NCI-H1694 treated with DMSO at 0.1 percent for 48 hours (cell line): ENCODE data around the gene MYO1E.
"Not testable (repeated sequence)": the region's sequence is repeated elsewhere in the genome, so short reads cannot be mapped to it uniquely, and the experiment has no call there.

ENCODE experiments used
- DNase-seq: peaks from one replicate; lab custom pipeline; 2025; lab: John Stamatoyannopoulos, UW

MYO1E gene

DNA sequence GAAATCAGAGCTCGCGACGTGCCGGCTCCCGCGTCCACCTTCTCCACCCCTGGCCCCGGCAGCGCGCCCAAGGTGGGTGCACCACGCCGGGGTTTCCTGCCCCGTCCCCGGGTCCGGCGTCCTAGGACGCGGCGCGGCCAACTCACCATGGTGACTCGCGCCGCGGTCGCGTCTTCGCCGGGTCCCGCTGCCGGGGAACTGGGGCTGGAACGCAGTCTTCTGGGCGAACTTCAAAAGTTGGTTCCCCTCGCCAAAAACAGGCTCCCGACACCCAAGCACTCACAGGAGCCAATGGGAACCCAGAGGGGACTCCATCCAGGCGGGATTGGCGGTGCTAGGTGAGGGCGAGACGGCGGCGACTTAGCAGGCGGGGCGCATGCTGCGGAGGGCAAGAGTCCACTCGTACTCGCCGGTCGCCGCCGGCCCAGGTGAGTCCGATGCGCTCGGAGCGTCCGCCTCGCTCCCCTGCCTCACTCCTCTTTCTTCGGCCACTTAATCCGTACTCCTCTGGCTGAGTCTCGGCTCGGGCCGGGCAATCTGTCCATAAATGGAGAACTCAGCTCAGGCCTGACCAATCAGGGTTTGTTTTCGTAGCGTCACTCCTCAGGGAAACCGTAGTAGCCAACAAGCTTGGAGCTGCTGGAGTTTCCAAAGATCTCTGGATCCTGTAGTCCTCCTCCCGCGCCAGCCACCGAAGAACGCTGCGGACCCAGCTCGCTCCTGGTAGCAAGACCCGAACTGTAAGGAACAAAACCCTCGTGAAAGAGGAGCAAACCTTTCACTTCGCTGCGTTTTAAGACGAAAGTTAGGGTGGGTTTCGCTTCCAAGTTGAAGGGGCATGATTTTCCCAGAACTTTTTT lies at the start of gene MYO1E:
Gene MYO1E (minus strand): TSS at position 520 of the 860 bp plus-strand sequence. CDS start 371 bp downstream, at position 149.
- DNase-seq, result peak; percentile 11

DNA sequence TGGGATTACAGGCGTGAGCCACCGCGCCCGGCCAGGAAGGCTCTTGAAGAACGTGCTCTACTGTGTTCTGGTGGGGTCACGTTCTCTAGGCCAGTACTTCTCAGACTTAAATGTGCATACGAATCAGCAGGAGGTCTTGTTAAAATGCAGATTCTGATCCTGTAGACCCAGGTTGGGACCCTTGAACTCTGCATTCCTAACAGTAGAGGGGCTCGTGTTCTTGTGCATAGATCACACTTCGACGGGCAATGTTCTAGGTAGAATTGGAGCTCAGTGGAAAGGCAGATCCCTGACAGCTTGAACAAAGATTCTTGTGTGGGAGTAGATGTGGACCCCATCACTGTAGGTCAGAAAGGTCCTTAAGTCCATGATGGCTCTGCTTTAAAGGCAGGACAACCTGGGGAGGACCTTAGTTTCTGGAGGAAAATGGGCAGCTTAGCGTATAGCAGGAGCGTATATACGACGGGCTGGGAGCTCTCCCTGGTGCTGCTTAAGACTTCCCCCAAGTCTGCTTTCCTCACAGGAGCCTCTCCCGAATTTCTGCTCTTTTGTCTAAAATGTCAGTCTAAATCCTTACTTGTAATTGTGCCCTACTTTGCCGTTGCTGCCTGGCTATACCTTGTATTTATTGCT lies 48.4 kb upstream of the MYO1E start:
- DNase-seq, result no peak

DNA sequence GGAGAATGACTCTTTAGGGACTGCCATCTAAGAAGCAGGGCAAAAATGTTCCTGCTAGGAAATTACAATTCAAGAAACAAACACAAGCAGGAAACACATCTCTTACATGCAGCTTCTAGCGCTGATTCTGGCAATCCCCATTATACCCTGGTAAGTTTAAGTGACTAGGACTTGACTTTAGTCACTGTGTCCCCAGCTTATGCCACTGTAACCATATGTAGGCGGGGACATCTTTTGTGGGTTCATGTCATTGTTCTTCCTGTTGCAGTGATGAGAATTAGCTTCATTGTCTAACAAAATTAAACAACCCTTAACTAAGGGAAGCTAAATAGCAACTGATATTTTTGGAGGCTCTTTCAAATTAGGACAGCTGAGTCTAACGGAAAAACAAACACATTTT lies 47.4 kb upstream of the MYO1E start:
- DNase-seq, result no peak

DNA sequence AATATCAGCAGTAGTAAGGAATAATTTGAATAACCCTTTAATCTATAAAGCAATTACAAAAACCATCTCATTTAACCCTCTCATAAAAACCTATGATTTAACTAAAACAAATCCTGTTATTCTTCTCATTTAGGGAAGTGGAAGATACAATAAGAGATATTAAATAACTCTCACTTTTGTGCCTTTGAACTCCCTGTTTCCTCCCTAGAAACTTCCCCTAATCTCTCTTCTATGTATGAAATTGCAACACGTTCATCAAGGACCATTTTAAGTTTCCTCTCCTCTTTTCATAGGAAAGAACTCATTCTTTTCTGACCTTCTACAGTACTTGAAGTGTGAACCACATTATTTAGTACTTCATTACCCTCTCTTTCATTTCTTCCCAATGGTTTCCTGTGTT lies 46.5 kb upstream of the MYO1E start:
- DNase-seq, result no peak

DNA sequence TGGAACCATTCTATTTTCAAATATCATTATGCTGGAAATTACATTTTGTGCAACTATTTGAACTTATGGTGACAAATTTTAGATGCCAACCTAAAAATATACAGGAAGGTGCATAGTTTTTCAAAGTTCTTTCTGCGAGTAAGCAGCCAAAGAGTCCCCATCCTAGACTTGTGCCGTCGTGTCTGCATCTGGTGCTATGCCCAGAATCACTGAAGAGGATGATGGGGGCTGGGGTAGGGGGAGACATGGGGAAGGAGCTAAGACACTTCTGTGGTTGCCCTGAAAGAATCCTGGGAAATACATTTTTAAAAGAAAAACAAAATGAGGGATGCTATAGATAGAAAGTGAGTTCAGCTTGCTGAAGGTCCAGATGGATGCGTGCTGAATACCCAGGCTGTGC lies 44.1 kb upstream of the MYO1E start:
- no peak for DNase-seq

DNA sequence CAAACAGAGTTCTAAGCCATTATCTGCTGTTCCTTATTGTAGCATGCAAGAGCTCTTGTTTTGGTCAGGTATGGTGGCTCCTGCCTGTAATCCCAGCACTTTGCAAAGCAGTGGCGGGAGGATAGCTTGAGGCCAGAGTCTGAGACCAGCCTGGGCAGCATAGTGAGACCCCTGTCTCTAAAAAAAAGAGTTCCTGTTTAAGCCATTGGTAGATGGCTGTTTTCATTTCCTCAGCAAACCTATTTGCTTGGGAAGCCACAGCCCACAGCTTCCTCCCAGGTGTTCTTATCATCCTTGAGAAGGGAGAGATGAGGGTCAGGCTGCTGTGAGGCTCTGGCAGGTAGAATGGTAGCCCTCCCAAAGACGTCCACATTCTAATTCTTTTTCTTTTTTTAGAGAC lies 40.9 kb upstream of the MYO1E start:
- no peak for DNase-seq

DNA sequence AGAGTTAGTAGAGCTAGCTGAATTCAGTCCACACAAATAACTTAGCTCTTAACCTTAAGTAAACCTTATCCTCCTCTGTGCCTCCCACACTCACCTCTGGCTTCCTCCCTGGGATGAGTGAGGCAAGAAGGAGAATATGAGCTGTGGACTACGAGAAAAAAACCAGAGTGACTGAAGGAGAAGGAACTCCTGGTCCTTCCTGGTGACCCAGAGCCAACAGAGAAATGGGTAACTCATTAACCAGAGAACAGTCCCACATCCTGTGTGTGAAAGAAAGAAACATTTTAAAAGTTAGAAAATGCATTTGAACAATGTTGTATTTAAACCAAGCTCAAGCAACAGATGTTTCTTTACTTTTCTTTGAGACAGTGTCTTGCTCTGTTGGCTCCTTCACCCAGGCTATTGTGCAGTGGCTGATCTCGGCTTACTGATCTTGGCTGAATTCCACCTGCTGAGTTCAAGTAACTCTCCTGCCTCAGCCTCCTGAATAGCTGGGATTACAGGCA lies 37.8 kb upstream of the MYO1E start:
- DNase-seq, result no peak

DNA sequence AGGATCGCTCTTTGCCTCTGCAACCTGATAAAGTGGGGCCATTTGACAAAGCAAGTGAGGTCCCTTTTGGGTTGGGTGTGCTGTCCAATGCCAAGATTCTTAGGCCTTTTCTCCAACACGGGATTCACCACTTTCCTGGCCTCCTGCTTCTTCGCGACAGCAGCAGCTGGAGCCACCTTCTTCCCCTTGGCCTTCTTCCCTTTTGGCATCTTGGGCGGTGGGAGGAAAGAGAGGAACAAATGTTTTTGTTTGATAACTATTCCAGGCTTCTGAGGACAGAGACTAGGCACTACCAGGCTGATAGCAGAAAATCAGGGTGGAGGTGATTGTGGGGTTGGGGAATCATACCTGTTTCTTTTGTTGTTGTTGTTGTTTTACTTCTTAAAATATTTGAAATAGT lies 35.3 kb upstream of the MYO1E start:
- no peak for DNase-seq

DNA sequence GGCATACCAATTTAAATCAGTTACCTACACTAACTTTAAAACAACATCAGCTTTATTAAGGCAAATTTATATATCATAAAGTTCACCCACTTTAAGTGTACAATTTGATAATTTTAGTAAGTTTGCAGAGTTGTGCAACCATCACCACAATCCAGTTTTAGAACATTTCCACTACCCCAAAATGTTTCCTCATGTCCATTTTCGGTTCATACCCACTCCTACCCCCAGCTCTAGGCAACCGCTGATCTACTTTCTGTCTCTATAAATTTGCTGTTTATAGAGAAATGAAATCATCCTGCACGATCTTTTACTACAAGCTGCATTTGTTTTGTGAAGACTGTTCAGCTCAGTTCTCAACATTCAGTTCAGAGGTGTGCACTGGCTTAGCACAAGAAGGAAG lies 33.8 kb upstream of the MYO1E start:
- no peak for DNase-seq

DNA sequence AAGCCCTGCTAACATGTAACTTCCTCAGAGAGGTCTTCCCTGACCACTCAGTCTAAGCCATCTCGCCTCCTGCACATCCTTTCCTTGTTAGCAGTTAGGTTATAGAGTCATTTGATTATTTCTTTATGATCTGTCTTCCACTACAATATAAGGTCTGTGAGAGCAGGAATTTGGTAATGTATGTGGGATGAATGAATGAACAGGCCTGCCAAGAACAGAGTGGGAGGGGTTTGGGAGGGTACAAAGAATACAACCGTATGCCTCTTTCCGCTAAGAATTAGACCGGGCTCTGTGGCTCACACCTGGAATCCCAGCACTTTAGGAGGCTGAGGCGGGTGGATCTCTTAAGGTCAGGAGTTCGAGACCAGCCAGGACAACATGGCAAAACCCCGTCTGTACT lies 32.4 kb upstream of the MYO1E start:
- no peak for DNase-seq

DNA sequence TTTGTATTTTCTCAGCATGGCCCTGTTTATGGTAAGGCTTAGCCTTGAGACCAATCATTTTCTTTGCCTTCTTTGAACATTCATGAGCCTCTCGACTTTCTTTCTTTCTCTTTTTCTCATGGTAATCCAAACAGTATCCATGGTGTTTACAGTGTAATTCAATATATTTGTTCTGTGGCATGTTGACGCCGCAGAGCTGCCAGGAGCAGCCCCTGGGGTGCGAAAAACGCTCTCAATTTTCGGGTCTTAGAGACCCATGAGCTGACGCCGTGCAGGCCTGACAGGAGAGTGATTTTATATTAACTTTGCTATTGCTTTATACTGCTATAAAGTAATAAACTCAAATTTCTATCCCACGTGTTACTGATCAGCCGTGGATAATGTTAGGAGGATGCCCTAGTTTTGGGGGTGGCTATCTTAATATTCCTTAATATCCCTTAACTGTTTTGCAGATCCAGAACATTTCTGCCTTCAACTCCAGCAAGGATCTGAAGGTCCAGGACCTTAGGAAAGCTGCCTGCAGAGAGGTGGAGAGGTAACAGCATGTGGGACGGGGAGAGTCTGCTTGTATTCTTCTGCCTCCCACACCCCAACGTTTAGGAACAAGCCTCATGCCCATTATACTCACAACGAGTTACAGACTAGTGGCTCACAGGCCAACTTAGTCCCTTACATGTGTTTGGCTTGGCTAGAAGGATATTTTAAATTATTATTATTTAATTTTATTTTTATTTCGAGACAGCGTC lies 29.3 kb upstream of the MYO1E start:
- DNase-seq, result no peak

DNA sequence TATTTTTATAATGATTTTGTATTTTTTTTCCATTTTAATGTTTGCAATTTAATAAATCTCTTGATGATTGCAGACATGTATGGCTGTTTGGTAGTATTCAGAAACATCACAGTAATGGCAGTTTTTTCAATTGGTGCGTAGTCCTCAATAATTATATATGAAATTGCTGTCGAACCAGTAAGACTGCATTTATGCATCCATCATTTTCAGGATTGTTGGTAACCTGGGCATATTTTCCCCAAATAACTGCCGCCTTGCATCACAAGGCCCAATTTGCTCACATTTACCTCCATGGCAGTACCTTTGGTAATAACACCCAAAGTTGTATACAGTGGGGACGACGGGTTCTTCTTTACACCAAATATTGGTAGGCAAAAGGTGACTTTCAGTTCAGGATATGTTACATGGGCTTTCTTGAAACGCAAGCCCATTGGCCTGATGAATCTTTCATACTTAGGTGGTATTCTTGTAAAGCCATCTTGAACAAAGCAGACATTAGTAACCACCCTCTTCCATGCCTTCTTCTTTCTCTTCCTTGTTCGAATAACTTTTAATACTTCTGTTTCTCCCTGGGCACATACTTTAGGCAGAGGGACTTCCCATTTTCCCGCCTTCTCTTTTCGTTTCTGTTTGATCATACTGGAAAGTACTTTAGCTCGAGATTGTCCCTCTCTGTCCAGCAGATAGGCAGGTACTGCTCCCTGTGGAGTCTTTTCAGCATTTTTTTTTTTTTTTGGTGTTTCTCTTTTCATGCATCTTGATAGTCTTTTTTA lies 28.6 kb upstream of the MYO1E start:
- not testable (repeated sequence) for DNase-seq

DNA sequence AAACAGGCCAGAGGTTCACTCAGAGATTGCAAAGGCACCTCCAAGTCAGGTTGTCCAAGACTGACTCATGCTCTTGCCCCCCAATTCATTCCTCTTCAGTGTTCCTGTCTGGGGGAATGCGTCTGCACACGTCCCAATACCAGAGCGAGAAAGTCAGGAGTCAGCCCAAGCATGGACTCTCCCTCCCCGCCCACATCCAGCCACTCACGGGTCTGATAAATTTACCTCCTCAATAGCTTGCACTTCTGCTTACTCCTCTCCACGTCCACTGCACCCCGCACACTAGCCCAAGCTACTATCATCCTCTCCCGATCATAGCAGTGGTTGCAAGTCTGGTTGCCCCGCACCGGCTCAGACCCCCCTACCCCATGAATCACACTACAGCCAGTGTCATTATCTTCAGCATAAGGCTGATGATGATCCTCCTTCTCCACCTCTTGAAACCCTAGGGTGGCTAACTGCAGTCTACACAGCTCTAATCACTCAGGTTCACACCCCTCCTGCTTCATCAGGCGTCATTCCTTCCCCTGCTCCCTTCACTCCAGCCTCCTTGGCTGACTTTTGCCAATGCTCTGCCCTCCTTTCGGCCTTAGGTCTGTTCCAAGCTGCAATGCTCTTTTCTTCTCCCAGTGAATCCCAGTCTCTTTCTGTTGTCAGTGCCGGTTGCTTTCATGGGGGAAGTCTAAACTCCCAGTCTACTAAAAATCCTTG lies 27.6 kb upstream of the MYO1E start:
- no peak for DNase-seq

DNA sequence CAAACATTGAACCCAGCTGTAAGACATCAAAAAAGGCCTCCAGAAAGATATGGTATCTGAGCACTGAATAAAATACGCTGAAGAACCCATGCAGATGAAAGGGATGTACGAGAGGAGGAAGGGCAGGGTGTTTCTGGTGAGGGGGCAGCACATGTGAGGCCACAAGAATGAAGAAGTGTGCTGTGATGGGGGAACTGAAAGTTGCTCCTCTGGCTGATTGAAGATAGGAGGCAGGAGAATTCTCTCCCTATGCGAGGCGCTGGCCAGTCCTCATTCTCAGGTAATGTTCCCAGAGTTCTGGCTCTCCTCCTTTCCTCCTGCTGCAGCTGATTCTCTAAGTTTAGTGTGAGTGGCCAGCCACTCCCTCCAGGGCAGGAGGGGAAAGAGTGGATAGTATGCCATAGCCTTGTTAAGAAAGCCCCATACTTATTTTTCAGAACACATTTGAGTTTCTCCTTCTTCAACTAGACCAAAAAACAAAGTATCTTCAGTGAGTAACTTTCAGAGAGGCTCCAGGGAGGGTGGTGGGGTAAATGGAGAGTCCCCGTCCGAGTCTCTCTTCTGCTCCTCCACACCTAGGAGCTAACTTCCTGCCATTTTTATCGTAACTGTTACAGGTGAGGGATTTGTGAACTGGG lies 26.9 kb upstream of the MYO1E start:
- DNase-seq, result no peak

DNA sequence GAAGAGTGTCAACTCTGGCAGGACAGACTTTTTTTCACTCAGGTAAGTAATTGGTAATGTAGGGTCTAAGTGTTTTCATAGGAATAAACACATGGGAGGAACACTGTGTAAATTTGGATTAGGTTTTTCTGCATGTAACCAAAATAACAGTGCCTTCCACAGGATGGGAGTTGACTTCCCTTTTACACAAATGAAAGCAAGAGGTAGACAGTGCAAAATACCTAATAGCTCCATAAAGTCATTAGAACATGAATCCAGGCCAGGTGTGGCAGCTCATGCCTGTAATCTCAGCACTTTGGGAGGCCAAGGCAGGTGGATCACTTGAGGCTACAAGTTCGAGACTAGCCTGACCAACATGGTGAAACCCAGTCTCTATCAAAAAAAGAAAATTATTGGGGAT lies 25.5 kb upstream of the MYO1E start:
- DNase-seq, result no peak

DNA sequence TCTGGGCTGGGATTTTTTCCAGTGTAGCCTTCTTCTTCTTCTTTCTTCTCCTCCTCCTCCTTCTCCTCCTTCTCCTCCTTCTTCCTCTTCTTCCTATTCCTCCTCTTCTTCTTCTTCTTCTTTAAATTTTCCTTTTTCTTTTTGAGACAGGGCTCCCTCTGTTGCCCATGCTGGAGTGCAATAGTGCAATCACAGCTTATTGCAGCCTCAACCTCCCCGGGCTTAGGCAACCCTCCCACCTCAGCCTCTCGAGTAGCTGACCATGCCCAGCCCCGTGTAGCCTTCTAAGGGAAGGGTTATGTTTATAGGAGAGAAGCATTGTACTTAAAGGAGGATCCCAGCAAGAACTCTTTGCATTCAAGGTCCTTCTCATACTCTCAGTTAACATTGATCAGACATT lies 24.0 kb upstream of the MYO1E start:
- no peak for DNase-seq

DNA sequence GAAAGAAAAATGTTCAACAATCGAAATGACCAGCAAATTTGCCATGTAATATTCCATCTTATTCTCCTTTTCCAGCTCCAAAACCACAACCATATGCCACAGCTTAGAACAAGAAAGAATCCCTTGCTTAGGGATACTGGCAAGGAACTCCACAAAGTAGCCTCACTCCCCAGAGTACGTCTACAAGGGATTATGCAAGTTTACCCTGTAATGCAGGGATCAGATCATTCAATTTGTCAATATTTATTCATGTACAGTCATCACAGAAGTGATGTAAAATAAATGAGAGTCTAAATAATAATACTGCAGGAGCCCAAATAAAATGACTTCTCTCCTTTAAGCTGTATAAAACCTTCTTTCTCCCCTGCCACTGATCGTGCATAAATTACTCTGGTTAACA lies 23.5 kb upstream of the MYO1E start:
- no peak for DNase-seq

DNA sequence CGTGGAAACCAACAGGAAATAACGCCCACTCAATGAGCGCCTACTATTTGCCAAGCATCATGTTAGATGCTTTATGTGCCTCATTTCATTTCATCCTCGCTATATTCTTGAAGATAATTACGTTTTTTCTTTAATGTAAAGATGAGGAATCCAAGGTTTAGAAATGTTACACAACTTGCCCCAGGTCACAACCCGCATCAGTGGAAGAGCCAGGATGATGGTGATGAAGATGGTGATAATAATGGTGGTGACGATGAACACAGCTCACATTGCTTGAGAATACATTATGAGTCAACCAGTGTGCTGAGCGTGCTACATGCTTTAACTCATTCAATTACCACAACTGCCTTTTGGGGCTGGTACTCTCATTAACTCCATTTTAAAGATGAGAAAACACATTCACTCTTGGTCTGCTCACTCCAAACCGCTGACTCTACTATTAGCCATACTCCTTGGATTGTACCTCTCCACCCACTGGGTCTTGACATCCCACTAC lies 21.5 kb upstream of the MYO1E start:
- DNase-seq, result no peak

DNA sequence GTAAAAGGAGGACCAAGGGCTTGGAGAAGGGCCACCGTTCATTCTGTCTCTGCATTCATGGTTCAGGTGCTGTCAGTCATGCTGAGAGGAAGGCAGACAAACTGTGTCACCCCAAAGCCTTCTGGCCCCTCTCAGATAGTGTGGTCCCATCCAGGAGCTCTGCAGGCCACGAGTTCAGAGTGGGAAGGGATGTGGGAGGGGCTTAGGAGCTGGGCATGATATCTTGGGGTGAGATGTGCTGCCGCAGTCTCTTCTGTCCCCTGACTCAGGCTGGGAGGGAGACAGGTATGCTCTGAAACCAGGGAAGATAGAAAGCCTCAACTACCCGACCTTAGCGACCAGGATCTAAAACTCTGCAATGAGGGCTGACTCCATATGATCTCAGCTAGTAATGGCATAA lies 19.6 kb upstream of the MYO1E start:
- no peak for DNase-seq

DNA sequence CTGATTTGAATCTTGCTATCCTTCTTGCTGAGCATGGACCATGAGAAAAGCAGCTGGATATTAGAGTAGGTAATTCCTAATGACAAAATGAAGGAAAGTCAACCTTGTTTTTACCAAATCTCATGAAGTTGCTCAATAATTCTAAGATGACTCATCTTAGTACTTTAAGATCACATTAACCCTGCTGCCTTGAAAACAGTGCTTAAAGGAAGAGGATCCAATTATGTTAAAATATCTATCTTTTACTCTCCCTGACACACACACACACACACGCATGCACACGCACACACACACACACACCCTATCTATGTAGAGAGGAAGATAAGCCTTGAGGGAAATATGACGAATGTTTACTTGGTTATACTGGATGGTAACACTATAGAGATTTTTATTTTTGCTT lies 16.0 kb upstream of the MYO1E start:
- no peak for DNase-seq
